Measurements from ENCODE around the gene CENPH. TPM values are rescaled to one million over a fixed set of nuclear protein-coding genes. Genes with fewer than 3 reads are reported as not detected.

CENPH gene
- total RNA-seq, 1 donor from 2014 or later: not detected

DNA sequence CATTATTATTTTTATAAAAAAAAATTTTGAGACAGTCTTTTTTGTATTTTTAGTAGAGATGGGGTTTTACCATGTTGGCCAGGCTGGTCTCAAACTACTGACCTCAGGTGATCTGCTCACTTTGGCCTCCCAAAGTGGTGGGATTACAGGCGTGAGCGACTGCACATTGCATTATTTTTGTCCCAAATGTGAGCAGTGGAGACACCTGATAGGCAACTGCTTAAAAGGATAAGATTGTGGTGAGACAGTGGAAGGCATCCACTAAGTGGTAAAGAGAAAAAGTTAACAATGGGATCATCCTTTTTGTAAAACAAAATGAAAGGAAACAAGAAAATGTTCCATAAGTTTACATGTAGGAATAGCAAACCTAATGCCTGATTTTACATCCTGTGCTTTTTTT, 2.0 kb upstream of the CENPH start:
- no peak for DNase-seq (ENCODE audit: low spot score in 2 of 2)
- Histone ChIP-seq H3K4me1 (peaks cover 0 to 4% of the 10 kb centered on the region in 2 donors), H3K9me3 (no peaks in the 10 kb centered on the region), H3K36me3 (no peaks in the 10 kb centered on the region), H3K27me3 (no peaks in the 10 kb centered on the region), H3K4me3 (no peak overlapping the region), H3K27ac (no peak overlapping the region)
- intact Hi-C loops (cut with DNase I): no loop called here
- TF ChIP-seq, protein P1, sequence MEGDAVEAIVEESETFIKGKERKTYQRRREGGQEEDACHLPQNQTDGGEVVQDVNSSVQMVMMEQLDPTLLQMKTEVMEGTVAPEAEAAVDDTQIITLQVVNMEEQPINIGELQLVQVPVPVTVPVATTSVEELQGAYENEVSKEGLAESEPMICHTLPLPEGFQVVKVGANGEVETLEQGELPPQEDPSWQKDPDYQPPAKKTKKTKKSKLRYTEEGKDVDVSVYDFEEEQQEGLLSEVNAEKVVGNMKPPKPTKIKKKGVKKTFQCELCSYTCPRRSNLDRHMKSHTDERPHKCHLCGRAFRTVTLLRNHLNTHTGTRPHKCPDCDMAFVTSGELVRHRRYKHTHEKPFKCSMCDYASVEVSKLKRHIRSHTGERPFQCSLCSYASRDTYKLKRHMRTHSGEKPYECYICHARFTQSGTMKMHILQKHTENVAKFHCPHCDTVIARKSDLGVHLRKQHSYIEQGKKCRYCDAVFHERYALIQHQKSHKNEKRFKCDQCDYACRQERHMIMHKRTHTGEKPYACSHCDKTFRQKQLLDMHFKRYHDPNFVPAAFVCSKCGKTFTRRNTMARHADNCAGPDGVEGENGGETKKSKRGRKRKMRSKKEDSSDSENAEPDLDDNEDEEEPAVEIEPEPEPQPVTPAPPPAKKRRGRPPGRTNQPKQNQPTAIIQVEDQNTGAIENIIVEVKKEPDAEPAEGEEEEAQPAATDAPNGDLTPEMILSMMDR (IDR thresholded peaks at IDR 0.05): no peak

DNA sequence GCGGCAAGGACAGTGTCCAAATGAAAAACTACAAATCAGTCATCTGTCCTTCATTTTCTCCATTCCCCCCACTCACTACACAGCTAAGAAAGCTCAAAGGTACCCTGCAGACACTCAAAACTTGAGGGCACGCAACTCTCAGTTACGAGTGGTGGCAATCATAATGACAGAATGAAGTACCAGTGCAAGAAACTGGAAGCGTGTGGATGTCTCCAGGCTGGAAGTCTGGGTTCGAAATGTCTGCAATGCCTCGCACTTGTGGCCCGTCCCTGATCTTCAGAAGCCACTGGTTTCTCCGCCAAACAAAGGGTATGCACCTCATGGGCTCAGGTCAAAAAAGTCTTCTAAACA, 597 bp upstream of the CENPH start:
- peaks cover 0 to 4% of the 10 kb centered on the region in 2 donors for H3K4me1 ChIP-seq
- no peaks in the 10 kb centered on the region for H3K9me3 ChIP-seq
- TF ChIP-seq, protein P1 (IDR thresholded peaks at IDR 0.05): no peak
- peak overlapping the region; percentile 82 to 85 for H3K4me3 ChIP-seq
- H3K27ac ChIP-seq: peak overlapping the region; percentile 75
- H3K27me3 ChIP-seq: no peaks in the 10 kb centered on the region
- DNase-seq (ENCODE audit: low spot score in 2 of 2): no peak
- intact Hi-C loops (cut with DNase I): loop anchor here (1.0 to 2.0 kb wide), 5 partner anchors 21 to 144 kb away; partner anchors contain the start of genes CCDC125, CCNB1, CDK7 and SLC30A5
- H3K36me3 ChIP-seq: no peaks in the 10 kb centered on the region

DNA sequence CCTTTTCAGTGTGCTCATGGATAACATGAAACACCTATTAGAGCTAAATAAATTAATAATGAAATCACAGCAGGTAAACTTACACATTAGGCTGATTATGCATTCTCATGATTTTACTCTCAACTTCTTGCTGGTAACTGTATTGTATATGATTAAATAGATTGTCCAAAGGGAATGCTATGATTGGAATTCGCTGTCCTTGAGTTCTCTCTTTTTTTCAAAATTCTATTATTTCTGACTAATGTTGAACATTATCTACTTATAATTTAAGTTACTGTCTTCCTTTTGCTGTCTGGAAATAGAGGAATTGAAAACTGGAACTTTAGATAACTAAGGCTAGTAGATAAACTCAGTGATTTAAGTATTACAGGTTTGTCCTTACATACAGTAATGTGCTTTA, 13.1 kb downstream of the CENPH start:
- Histone ChIP-seq H3K4me1 (no peaks in the 10 kb centered on the region), H3K36me3 (no peaks in the 10 kb centered on the region), H3K4me3 (no peak overlapping the region), H3K27me3 (no peaks in the 10 kb centered on the region), H3K9me3 (no peaks in the 10 kb centered on the region), H3K27ac (no peak overlapping the region)
- DNase-seq (ENCODE audit: low spot score in 2 of 2): no peak
- intact Hi-C loops (cut with DNase I): no loop called here
- TF ChIP-seq, protein P1 (IDR thresholded peaks at IDR 0.05): no peak

DNA sequence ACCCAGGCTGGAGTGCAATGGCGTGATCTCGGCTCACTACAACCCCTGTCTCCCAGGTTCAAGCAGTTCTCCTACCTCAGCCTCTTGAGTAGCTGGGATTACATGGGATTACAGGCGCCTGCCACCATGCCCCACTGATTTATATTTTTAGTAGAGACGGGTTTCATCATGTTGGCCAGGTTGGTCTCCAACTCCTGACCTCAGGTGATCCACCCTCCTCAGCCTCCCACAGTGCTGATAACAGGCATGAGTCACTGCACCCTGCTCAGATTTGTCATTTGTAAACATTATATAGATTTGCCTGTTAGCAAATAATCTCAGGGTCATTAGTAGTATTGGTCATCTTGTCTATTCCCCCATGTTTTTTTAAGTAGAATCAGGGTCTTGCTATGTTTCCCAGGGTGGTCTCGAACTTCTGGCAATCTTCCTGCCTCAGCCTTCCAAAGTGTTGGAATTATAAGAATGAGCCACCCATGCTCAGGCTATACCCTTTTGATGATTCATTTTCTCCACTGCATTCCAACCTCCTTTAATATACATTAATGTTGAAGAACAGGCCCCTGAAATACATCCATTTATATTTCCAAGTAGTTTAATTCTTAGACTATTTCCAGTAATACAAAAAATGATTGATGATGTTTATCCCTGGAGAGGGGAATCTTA, 17.3 kb downstream of the CENPH start:
- intact Hi-C loops (cut with DNase I): no loop called here
- no peak for DNase-seq (ENCODE audit: low spot score in 2 of 2)
- TF ChIP-seq, protein P1 (IDR thresholded peaks at IDR 0.05): no peak

DNA sequence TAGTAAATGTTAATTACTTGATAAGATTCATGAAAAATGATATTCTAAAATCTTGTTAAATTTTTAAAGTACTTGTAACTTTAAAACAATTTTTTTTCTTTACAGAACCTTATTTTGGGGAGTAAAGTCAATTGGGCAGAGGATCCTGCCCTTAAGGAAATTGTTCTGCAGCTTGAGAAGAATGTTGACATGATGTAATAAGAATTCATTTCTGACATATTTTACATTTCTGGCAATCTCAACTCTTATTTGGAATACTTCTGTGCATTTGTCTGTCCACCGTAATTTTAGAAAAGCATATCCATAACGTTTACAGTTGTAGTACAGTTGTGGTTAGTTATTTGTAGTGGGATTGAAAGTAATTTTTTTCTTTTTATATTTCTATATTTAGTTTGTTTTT, 20.2 kb downstream of the CENPH start:
- H3K9me3 ChIP-seq: no peaks in the 10 kb centered on the region
- TF ChIP-seq, protein P1 (IDR thresholded peaks at IDR 0.05): no peak
- H3K36me3 ChIP-seq: no peaks in the 10 kb centered on the region
- intact Hi-C loops (cut with DNase I): loop anchor here (10.0 kb wide), 1 partner anchor 65 kb away; no protein-coding TSS in a partner anchor
- no peak overlapping the region for H3K4me3 ChIP-seq
- DNase-seq (ENCODE audit: low spot score in 2 of 2): no peak
- no peak overlapping the region for H3K27ac ChIP-seq
- H3K27me3 ChIP-seq: no peaks in the 10 kb centered on the region
- no peaks in the 10 kb centered on the region for H3K4me1 ChIP-seq

More for the DNA sequence above, 17.3 kb downstream of the CENPH start:
- no peaks in the 10 kb centered on the region for H3K9me3 ChIP-seq
- H3K27me3 ChIP-seq: no peaks in the 10 kb centered on the region
- no peak overlapping the region for H3K4me3 ChIP-seq
- no peaks in the 10 kb centered on the region for H3K4me1 ChIP-seq
- no peaks in the 10 kb centered on the region for H3K36me3 ChIP-seq
- H3K27ac ChIP-seq: no peak overlapping the region

Data from ascending aorta (tissue), 2 donors.